Fibroblast of lung (primary cell): ENCODE measurements around the gene ELK3. TPM values are rescaled to one million over a fixed set of nuclear protein-coding genes. Genes with fewer than 3 reads are reported as not detected.

Experiments used
- DNase-seq, 2 donors: peaks; one replicate each; pipeline versions ENCODE4 v3.0.0 to v3.0.0-alpha.2; 2010; ENCODE audit warnings: low read depth in 2 of 2
- H2AFZ ChIP-seq: 2 replicates; pipeline ENCODE4 v1.5.1; 2012; ENCODE audit warnings: low read length, control low read depth, inconsistent platforms
- H3K27ac ChIP-seq: 2 replicates; pipeline ENCODE4 v1.5.1; 2011; ENCODE audit warnings: low read length, control low read depth; ENCODE audit not compliant: insufficient read depth
- H3K27me3 ChIP-seq: 2 replicates; pipeline ENCODE4 v1.5.1; 2011; ENCODE audit warnings: mild to moderate bottlenecking, low read length; ENCODE audit not compliant: control insufficient read depth, insufficient read depth
- H3K36me3 ChIP-seq: 2 replicates; pipeline ENCODE4 v1.5.1; 2011; ENCODE audit warnings: low read length; ENCODE audit not compliant: control insufficient read depth, insufficient read depth
- H3K4me1 ChIP-seq: 2 replicates; pipeline ENCODE4 v1.5.1; 2011; ENCODE audit warnings: low read length; ENCODE audit not compliant: control insufficient read depth, insufficient read depth; ENCODE audit errors: extremely low read depth
- H3K4me2 ChIP-seq: 2 replicates; pipeline ENCODE4 v1.5.1; 2011; ENCODE audit warnings: low read length, control low read depth; ENCODE audit not compliant: insufficient read depth; ENCODE audit errors: extremely low read depth
- H3K4me3 ChIP-seq, 4 experiments: fragments of 200-600 bp in 1 of 4; sonication (generic) in 1 of 4; replicated peaks in 1 of 4; 2 replicates each; pipeline ENCODE4 v1.5.1; 2011 to 2016; ENCODE audit warnings: low read length in 4 of 4, low read depth in 3 of 4, mild to moderate bottlenecking in 3 of 4, control low read depth in 2 of 4, inconsistent platforms in 1 of 4, mixed read lengths in 1 of 4; ENCODE audit not compliant: insufficient read depth in 1 of 4; ENCODE audit errors: control extremely low read depth in 1 of 4
- H3K79me2 ChIP-seq: 2 replicates; pipeline ENCODE4 v1.5.1; 2012; ENCODE audit warnings: mild to moderate bottlenecking, low read length, inconsistent platforms; ENCODE audit not compliant: control insufficient read depth, insufficient read depth
- H3K9ac ChIP-seq: 2 replicates; pipeline ENCODE4 v1.5.1; 2011; ENCODE audit warnings: mild to moderate bottlenecking, low read length, control low read depth; ENCODE audit not compliant: insufficient read depth
- H3K9me3 ChIP-seq: 2 replicates; pipeline ENCODE4 v1.5.1; 2012; ENCODE audit warnings: low read depth, low read length; ENCODE audit not compliant: control insufficient read depth, insufficient read depth
- H4K20me1 ChIP-seq: 2 replicates; pipeline ENCODE4 v1.5.1; 2011; ENCODE audit warnings: low read length; ENCODE audit not compliant: control insufficient read depth, insufficient read depth; ENCODE audit errors: extremely low read depth
- EZH2 ChIP-seq: IDR thresholded peaks from 2 replicates; pipeline ENCODE4 v1.5.1; 2012; ENCODE audit warnings: low read length, control low read depth, mild to moderate bottlenecking; ENCODE audit errors: missing control alignments
- polyA plus RNA-seq, 2 donors: library from polyadenylated mRNA; depleted of rRNA in 1 of 2; stranded (reverse) in 1 of 2; unstranded in 1 of 2; fragments of >200 nt; gene quantifications; 2 replicates each; pipeline ENCODE4 v1.2.1, GENCODE V29; 2011 to 2012; ENCODE audit warnings: missing spikeins in 1 of 2
- total RNA-seq: library from RNA; depleted of rRNA; stranded (reverse); fragments of >200 nt; gene quantifications from 2 replicates; pipeline ENCODE4 v1.2.1, GENCODE V29; 2014
- TF ChIP-seq, protein P1 (sequence below), 2 donors: IDR thresholded peaks in 1 of 2; conservative IDR thresholded peaks in 1 of 2; 1 replicate in 1 of 2; 2 replicates in 1 of 2; pipeline ENCODE4 v1.5.1; 2011 to 2012; ENCODE audit warnings: low read length in 2 of 2, control low read depth in 1 of 2, inconsistent platforms in 1 of 2, low read depth in 1 of 2, mild to moderate bottlenecking in 1 of 2

The ELK3 gene
- total and polyA plus RNA-seq, 2 donors (not counting 1 experiment from before 2014, with no cell fraction given): 14.7 to 27.9 TPM

DNA sequence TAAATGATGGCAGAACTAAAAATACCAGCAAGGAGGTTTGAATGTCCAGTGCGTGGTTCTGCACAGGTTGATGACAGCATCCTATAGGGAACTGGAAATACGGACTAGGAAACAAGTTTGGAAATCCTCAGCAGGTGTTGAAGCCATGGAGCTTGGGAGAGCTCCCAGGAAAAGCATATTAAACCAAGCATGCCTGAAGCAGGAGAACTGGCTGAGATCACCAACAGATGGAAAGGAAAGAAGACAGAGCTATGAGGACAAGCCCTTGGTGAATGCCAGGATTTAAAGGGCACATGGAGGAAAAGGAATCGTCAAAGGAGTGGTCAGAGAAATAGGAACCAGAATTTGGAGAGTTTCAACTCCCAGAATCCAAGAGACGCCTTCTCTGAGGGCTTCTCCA is 21.2 kb upstream of the ELK3 start:
- H3K4me3 ChIP-seq: no peak overlapping the region
- no peak overlapping the region for H3K27ac ChIP-seq
- no peak for DNase-seq
- H3K4me1 ChIP-seq: no peaks in the 10 kb centered on the region
- H3K9ac ChIP-seq: no peak overlapping the region
- H3K79me2 ChIP-seq: no peaks in the 10 kb centered on the region
- H4K20me1 ChIP-seq: no peaks in the 10 kb centered on the region
- TF ChIP-seq, protein P1, sequence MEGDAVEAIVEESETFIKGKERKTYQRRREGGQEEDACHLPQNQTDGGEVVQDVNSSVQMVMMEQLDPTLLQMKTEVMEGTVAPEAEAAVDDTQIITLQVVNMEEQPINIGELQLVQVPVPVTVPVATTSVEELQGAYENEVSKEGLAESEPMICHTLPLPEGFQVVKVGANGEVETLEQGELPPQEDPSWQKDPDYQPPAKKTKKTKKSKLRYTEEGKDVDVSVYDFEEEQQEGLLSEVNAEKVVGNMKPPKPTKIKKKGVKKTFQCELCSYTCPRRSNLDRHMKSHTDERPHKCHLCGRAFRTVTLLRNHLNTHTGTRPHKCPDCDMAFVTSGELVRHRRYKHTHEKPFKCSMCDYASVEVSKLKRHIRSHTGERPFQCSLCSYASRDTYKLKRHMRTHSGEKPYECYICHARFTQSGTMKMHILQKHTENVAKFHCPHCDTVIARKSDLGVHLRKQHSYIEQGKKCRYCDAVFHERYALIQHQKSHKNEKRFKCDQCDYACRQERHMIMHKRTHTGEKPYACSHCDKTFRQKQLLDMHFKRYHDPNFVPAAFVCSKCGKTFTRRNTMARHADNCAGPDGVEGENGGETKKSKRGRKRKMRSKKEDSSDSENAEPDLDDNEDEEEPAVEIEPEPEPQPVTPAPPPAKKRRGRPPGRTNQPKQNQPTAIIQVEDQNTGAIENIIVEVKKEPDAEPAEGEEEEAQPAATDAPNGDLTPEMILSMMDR (conservative IDR thresholded peaks at IDR 0.05 in 1 of 2, IDR thresholded peaks at IDR 0.05 in 1 of 2; ENCODE audit: low read depth in 1 of 2, low read length in 2 of 2): no peak
- no peak for TF ChIP-seq EZH2
- no peaks in the 10 kb centered on the region for H3K36me3 ChIP-seq
- H3K9me3 ChIP-seq: no peaks in the 10 kb centered on the region
- no peak overlapping the region for H2AFZ ChIP-seq
- no peak overlapping the region for H3K4me2 ChIP-seq
- no peaks in the 10 kb centered on the region for H3K27me3 ChIP-seq

DNA sequence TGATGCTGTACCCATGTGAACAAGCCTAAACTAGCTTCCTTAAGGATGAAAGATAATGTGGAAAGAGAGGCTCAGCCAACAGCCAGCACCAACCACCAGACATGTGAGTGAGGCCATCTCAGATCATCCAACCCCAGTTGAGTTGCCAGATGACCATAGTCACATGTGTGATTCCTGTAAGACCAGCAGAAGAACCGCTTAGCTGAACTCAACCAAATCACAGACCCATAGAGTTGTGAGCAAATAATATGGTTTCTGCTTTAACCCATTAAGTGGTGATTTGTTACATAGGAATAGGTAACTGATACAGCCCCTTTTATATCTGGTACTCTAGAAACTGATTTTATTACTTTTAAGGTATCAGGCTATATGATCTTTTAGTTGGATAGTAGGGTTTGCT is 17.6 kb upstream of the ELK3 start:
- no peak for DNase-seq
- Histone ChIP-seq H3K27ac (no peak overlapping the region), H4K20me1 (no peaks in the 10 kb centered on the region), H3K36me3 (no peaks in the 10 kb centered on the region), H3K9me3 (no peaks in the 10 kb centered on the region), H2AFZ (no peak overlapping the region), H3K4me3 (no peak overlapping the region), H3K4me2 (no peak overlapping the region), H3K27me3 (no peaks in the 10 kb centered on the region), H3K79me2 (no peaks in the 10 kb centered on the region), H3K9ac (no peak overlapping the region), H3K4me1 (no peaks in the 10 kb centered on the region)
- TF ChIP-seq, protein P1 (conservative IDR thresholded peaks at IDR 0.05 in 1 of 2, IDR thresholded peaks at IDR 0.05 in 1 of 2; ENCODE audit: low read depth in 1 of 2, low read length in 2 of 2): no peak
- TF ChIP-seq EZH2: no peak

DNA sequence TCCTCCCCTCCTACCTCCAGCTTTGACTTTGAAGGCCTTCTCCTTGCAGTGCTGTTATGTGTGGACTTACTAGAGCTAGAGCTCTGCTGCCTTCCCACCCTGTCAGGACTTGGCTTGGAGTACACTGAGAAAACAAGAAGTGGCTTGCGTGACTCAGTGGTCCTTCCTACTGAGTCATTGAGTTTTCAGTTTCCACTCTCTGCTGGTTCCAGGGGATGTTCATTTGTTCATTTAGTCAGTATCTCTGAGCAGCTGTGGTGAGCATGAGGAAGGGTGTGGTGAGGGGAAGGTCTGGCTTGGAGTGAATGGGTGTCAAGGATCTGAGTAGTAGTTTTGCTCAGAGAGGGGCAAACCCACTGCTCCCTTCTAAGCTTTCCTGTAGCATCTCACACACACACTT is 17.2 kb upstream of the ELK3 start:
- Histone ChIP-seq H3K9me3 (no peaks in the 10 kb centered on the region), H3K4me1 (no peaks in the 10 kb centered on the region), H3K4me3 (no peak overlapping the region), H3K4me2 (no peak overlapping the region), H3K27ac (no peak overlapping the region), H2AFZ (no peak overlapping the region), H3K9ac (no peak overlapping the region), H3K79me2 (no peaks in the 10 kb centered on the region), H3K27me3 (no peaks in the 10 kb centered on the region), H3K36me3 (no peaks in the 10 kb centered on the region), H4K20me1 (no peaks in the 10 kb centered on the region)
- TF ChIP-seq, protein P1 (conservative IDR thresholded peaks at IDR 0.05 in 1 of 2, IDR thresholded peaks at IDR 0.05 in 1 of 2; ENCODE audit: low read depth in 1 of 2, low read length in 2 of 2): no peak
- no peak for TF ChIP-seq EZH2
- DNase-seq: peak; percentile 42 to 91
